Body of pancreas (tissue), 4 donors: ENCODE data around the gene CRYGB.
"Not testable (repeated sequence)": the region's sequence is repeated elsewhere in the genome, so short reads cannot be mapped to it uniquely, and the experiment has no call there.

Experiments
- POLR2A ChIP-seq, 3 donors: fragments of 450-650 bp; IDR thresholded peaks; one replicate each; pipeline ENCODE4 v1.6.1; 2016; ENCODE audit warnings: antibody characterized with exemption in 3 of 3, mild to moderate bottlenecking in 2 of 3
- TF ChIP-seq, protein P1 (sequence below), 7 experiments: fragments of 450-650 bp in 4 of 7; fragments of 200-600 bp in 3 of 7; sonication (generic) in 3 of 7; IDR thresholded peaks; one replicate each; pipeline ENCODE4 v1.5.1; 2016 to 2019; ENCODE audit warnings: antibody characterized with exemption in 7 of 7

DNA sequence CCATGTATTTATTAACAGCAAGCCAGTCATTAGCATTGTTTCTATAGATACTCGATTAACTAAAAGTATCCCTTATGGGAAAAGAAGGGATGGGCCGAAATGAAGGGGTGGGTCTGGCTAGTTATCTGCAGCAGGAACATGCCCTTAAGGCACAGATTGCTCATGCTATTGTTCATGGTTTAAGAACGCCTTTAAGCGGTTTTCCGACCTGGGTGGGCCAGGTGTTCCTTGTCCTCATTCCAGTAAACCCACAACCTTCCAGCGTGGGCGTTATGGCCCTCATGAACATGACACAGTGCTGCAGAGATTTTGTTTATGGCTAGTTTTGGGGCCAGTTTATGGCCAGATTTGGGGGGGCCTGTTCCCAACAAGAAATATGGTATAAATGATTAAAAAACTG lies 7.6 kb downstream of the CRYGB start:
- TF ChIP-seq POLR2A (IDR thresholded peaks at IDR 0.05) = not testable (repeated sequence)
- TF ChIP-seq, protein P1, sequence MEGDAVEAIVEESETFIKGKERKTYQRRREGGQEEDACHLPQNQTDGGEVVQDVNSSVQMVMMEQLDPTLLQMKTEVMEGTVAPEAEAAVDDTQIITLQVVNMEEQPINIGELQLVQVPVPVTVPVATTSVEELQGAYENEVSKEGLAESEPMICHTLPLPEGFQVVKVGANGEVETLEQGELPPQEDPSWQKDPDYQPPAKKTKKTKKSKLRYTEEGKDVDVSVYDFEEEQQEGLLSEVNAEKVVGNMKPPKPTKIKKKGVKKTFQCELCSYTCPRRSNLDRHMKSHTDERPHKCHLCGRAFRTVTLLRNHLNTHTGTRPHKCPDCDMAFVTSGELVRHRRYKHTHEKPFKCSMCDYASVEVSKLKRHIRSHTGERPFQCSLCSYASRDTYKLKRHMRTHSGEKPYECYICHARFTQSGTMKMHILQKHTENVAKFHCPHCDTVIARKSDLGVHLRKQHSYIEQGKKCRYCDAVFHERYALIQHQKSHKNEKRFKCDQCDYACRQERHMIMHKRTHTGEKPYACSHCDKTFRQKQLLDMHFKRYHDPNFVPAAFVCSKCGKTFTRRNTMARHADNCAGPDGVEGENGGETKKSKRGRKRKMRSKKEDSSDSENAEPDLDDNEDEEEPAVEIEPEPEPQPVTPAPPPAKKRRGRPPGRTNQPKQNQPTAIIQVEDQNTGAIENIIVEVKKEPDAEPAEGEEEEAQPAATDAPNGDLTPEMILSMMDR (IDR thresholded peaks at IDR 0.05) = not testable (repeated sequence)
